BLaER1 (cell line): ENCODE data around the gene SDK1.

Experiments
- H3K27ac ChIP-seq: shearing (Covaris generic); formaldehyde crosslinking; 2 replicates; pipeline ENCODE4 v1.8.1; 2022
- H3K27me3 ChIP-seq: shearing (Covaris generic); formaldehyde crosslinking; 2 replicates; pipeline ENCODE4 v1.8.1; 2022
- H3K36me3 ChIP-seq: shearing (Covaris generic); formaldehyde crosslinking; 2 replicates; pipeline ENCODE4 v1.8.1; 2022
- H3K4me1 ChIP-seq: shearing (Covaris generic); formaldehyde crosslinking; 2 replicates; pipeline ENCODE4 v1.8.1; 2022
- H3K4me2 ChIP-seq: shearing (Covaris generic); formaldehyde crosslinking; 2 replicates; pipeline ENCODE4 v1.8.1; 2022
- H3K4me3 ChIP-seq: shearing (Covaris generic); formaldehyde crosslinking; 2 replicates; pipeline ENCODE4 v1.8.1; 2022
- H3K9ac ChIP-seq: shearing (Covaris generic); formaldehyde crosslinking; 2 replicates; pipeline ENCODE4 v1.8.1; 2022
- H3K9me3 ChIP-seq: shearing (Covaris generic); formaldehyde crosslinking; 2 replicates; pipeline ENCODE4 v1.8.1; 2022
- H4K20me1 ChIP-seq: shearing (Covaris generic); formaldehyde crosslinking; 2 replicates; pipeline ENCODE4 v1.8.1; 2022
- Cebpa-rat ChIP-seq: shearing (Covaris generic); IDR thresholded peaks from 2 replicates; pipeline ENCODE4 v1.8.1; 2022

SDK1 gene

GRCh38 chr7:4056552-4057288 is 755.7 kb downstream of the SDK1 start:
- no peaks in the 10 kb centered on the region for H4K20me1 ChIP-seq
- H3K27me3 ChIP-seq, result no peaks in the 10 kb centered on the region
- no peaks in the 10 kb centered on the region for H3K36me3 ChIP-seq
- no peak overlapping the region for H3K4me2 ChIP-seq
- no peak for TF ChIP-seq Cebpa-rat
- H3K27ac ChIP-seq, result no peak overlapping the region
- H3K9ac ChIP-seq, result no peak overlapping the region
- no peaks in the 10 kb centered on the region for H3K4me1 ChIP-seq
- no peak overlapping the region for H3K4me3 ChIP-seq
- peaks cover 22% of the 10 kb centered on the region; the same call in 1 of the 2 replicates for H3K9me3 ChIP-seq

- no peak overlapping the region for H3K9ac ChIP-seq
- no peak overlapping the region for H3K4me3 ChIP-seq
- no peaks in the 10 kb centered on the region for H4K20me1 ChIP-seq
- no peaks in the 10 kb centered on the region for H3K4me1 ChIP-seq
- TF ChIP-seq Cebpa-rat, result no peak
- no peaks in the 10 kb centered on the region for H3K36me3 ChIP-seq
- H3K27ac ChIP-seq, result no peak overlapping the region
- H3K4me2 ChIP-seq, result no peak overlapping the region
- no peaks in the 10 kb centered on the region for H3K27me3 ChIP-seq
- H3K9me3 ChIP-seq, result peaks cover 22% of the 10 kb centered on the region; the same call in 1 of the 2 replicates
These were observed 756.2 kb downstream of the SDK1 start for GRCh38 chr7:4057289-4057616.

GRCh38 chr7:4058158-4058557 is 757.1 kb downstream of the SDK1 start:
- TF ChIP-seq Cebpa-rat, result no peak
- Histone ChIP-seq H3K9me3 (peaks cover 22% of the 10 kb centered on the region; the same call in 1 of the 2 replicates), H3K4me3 (no peak overlapping the region), H3K27ac (no peak overlapping the region), H4K20me1 (no peaks in the 10 kb centered on the region), H3K4me2 (no peak overlapping the region), H3K27me3 (no peaks in the 10 kb centered on the region), H3K4me1 (no peaks in the 10 kb centered on the region), H3K36me3 (no peaks in the 10 kb centered on the region), H3K9ac (no peak overlapping the region)

GRCh38 chr7:4065190-4065589 is 764.1 kb downstream of the SDK1 start:
- Histone ChIP-seq H3K9me3 (no peaks in the 10 kb centered on the region), H3K4me2 (no peak overlapping the region), H3K9ac (no peak overlapping the region)

GRCh38 chr7:4066206-4066605 is 765.2 kb downstream of the SDK1 start:
- H3K4me2 ChIP-seq, result no peak overlapping the region
- H3K4me1 ChIP-seq, result no peaks in the 10 kb centered on the region
- H3K9me3 ChIP-seq, result no peaks in the 10 kb centered on the region
- H3K9ac ChIP-seq, result no peak overlapping the region
- H3K4me3 ChIP-seq, result no peak overlapping the region
- no peak overlapping the region for H3K27ac ChIP-seq
- no peak for TF ChIP-seq Cebpa-rat
- H4K20me1 ChIP-seq, result no peaks in the 10 kb centered on the region
- no peaks in the 10 kb centered on the region for H3K36me3 ChIP-seq
- H3K27me3 ChIP-seq, result no peaks in the 10 kb centered on the region

More at GRCh38 chr7:4065190-4065589, 764.1 kb downstream of the SDK1 start:
- no peak for TF ChIP-seq Cebpa-rat
- no peaks in the 10 kb centered on the region for H3K27me3 ChIP-seq
- no peak overlapping the region for H3K27ac ChIP-seq
- no peak overlapping the region for H3K4me3 ChIP-seq
- no peaks in the 10 kb centered on the region for H3K4me1 ChIP-seq
- H3K36me3 ChIP-seq, result no peaks in the 10 kb centered on the region
- H4K20me1 ChIP-seq, result no peaks in the 10 kb centered on the region

GRCh38 chr7:4066626-4067475 is 765.8 kb downstream of the SDK1 start:
- Histone ChIP-seq H4K20me1 (no peaks in the 10 kb centered on the region), H3K36me3 (no peaks in the 10 kb centered on the region), H3K4me2 (no peak overlapping the region), H3K4me3 (no peak overlapping the region), H3K27me3 (no peaks in the 10 kb centered on the region), H3K4me1 (no peaks in the 10 kb centered on the region), H3K9ac (no peak overlapping the region), H3K9me3 (no peaks in the 10 kb centered on the region), H3K27ac (no peak overlapping the region)
- no peak for TF ChIP-seq Cebpa-rat

GRCh38 chr7:4067476-4067760 is 766.4 kb downstream of the SDK1 start:
- Histone ChIP-seq H3K4me3 (no peak overlapping the region), H3K9me3 (no peaks in the 10 kb centered on the region), H3K4me1 (peaks cover 4% of the 10 kb centered on the region), H3K27me3 (no peaks in the 10 kb centered on the region), H3K4me2 (no peak overlapping the region), H4K20me1 (no peaks in the 10 kb centered on the region), H3K9ac (no peak overlapping the region), H3K27ac (no peak overlapping the region), H3K36me3 (no peaks in the 10 kb centered on the region)
- TF ChIP-seq Cebpa-rat, result no peak

GRCh38 chr7:4067874-4068273 is 766.8 kb downstream of the SDK1 start:
- Histone ChIP-seq H4K20me1 (no peaks in the 10 kb centered on the region), H3K4me1 (peaks cover 9% of the 10 kb centered on the region), H3K4me2 (no peak overlapping the region), H3K27ac (no peak overlapping the region), H3K27me3 (no peaks in the 10 kb centered on the region), H3K4me3 (no peak overlapping the region), H3K9me3 (no peaks in the 10 kb centered on the region), H3K9ac (no peak overlapping the region), H3K36me3 (no peaks in the 10 kb centered on the region)
- no peak for TF ChIP-seq Cebpa-rat

- no peak overlapping the region for H3K4me3 ChIP-seq
- H3K27me3 ChIP-seq, result no peaks in the 10 kb centered on the region
- no peak overlapping the region for H3K9ac ChIP-seq
- no peak overlapping the region for H3K27ac ChIP-seq
- peaks cover 12% of the 10 kb centered on the region for H3K4me1 ChIP-seq
- no peak overlapping the region for H3K4me2 ChIP-seq
- TF ChIP-seq Cebpa-rat, result no peak
- no peaks in the 10 kb centered on the region for H3K36me3 ChIP-seq
- H4K20me1 ChIP-seq, result no peaks in the 10 kb centered on the region
- no peaks in the 10 kb centered on the region for H3K9me3 ChIP-seq
These were observed 767.2 kb downstream of the SDK1 start for GRCh38 chr7:4068286-4068685.

- peaks cover 12% of the 10 kb centered on the region for H3K4me1 ChIP-seq
- H3K4me3 ChIP-seq, result no peak overlapping the region
- no peak overlapping the region for H3K9ac ChIP-seq
- H3K27me3 ChIP-seq, result no peaks in the 10 kb centered on the region
- H3K4me2 ChIP-seq, result no peak overlapping the region
- H3K36me3 ChIP-seq, result no peaks in the 10 kb centered on the region
- TF ChIP-seq Cebpa-rat, result no peak
- no peaks in the 10 kb centered on the region for H4K20me1 ChIP-seq
- H3K27ac ChIP-seq, result no peak overlapping the region
- no peaks in the 10 kb centered on the region for H3K9me3 ChIP-seq
These were observed 768.4 kb downstream of the SDK1 start for GRCh38 chr7:4069268-4070095.
